ENCODE data around the gene EXOC6.
A peak's percentile ranks its signal among the peaks of the same experiment; 100 is the strongest.

Gene EXOC6

DNA sequence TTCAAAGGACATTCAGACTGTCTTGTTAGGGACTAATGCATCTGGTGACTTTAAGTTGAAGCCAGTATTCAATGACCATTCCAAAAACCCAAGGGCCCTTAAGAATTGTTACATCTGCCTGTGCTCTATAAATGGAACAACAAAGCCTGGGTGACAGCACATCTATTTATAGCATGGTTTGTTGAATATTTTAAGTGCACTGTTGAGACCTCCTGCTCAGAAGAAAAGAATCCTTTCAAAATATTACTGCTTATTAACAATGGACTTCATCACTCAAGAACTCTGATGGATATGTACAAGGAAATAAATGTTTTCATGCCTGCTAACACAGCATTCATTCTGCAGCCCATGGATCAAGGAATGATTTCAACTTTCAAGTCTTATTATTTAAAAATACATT lies 179.2 kb downstream of the EXOC6 start:
- no peak for DNase-seq

DNA sequence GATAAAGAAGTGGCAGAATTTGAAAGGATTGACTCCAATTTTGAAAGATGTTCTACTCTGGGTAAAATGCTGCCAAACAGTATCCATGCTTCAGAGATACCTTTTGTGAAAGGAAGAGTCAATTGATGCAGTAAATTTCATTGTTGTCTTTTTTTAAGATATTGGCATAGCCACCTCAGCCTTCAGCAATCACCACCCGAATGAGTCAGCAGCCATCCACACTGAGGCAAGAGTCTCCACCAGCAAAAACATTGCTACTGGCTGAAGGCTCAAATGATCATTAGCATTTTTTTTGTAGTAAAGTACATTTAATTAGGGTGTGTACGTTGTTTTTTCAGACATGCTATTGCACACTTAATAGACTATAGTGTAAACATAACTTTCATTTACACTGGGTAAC lies 180.6 kb downstream of the EXOC6 start:
- DNase-seq: peak; percentile 33

GRCh38 chr10:93030409-93030808 lies 182.1 kb downstream of the EXOC6 start:
- DNase-seq: no peak

GRCh38 chr10:93032105-93032808 lies 183.9 kb downstream of the EXOC6 start:
- DNase-seq: no peak

DNA sequence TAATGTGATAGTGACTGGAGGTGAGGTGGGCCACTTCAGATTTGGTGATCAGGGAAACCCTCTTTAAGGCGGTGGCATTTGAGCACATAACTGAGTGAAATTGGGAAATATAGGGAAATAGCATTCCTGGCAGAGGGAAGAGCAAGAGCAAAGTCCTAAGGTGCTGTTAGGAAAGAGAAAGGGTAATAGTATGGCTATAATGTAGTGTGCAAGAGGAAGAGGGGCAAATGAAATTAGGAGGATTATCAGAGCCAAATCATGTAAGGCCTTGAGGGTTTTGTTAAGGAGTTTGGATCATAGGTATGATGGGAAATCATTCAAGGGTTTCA lies 184.5 kb downstream of the EXOC6 start:
- DNase-seq: no peak

DNA sequence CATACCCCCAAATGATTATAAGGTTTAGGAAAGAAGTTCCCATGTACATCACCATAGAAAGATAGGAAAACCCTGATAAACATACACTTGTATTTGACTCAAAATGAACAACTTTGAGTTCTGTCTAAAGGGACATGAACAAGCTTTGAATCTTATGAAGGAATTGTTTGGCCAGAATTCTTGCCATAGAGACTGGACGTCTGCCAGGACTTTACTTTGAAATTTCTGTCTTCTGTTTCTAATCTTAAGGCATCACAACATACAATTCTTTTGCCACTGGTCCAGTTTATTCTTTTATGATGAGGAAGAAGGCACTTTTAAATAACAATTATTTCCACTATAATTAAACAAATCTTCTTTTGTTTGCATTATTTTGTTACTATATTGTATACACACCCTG lies 186.1 kb downstream of the EXOC6 start:
- no peak for DNase-seq

DNA sequence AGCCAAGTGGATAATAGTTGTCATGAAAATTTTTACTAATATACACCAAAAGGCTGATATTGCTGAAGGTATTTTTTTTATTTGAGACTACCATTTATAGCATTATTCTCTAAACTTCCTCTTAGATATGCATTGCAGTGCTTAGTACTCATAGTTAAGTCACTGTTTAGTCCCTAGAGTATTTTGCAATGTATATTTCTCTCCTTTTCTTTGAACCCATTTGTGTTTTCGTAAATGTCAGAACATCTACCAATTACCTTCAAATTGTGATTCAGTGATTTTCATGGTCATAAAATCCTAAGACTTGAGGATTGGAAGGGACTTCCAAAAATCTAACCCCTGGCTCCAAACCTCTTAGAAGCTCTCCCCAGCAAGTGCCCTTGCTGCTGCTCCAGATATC lies 190.8 kb downstream of the EXOC6 start:
- no peak for DNase-seq

- peak; percentile 77 for DNase-seq
Measured at GRCh38 chr10:93039721-93040120, 191.4 kb downstream of the EXOC6 start.

DNA sequence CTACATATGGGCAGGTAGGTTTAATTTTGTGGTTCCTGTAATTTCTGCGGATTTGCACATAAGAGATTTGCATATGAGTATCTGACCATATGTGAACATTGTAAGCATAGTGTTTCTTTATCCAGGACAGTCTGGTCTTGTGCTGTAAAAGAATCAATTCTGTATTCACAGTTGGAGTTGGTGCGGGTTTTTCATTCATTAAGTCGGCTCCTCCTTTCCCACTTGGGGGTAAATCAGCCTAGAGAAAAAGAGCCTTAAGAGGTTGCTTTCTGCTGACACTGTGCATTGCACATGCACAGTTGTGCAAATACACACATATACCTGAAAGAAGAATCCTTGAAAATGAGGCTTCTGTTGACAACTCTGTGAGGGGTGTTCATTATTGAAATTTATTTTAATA lies 206.2 kb downstream of the EXOC6 start:
- no peak for DNase-seq

GRCh38 chr10:93058139-93058538 lies 209.8 kb downstream of the EXOC6 start:
- no peak for DNase-seq

DNA sequence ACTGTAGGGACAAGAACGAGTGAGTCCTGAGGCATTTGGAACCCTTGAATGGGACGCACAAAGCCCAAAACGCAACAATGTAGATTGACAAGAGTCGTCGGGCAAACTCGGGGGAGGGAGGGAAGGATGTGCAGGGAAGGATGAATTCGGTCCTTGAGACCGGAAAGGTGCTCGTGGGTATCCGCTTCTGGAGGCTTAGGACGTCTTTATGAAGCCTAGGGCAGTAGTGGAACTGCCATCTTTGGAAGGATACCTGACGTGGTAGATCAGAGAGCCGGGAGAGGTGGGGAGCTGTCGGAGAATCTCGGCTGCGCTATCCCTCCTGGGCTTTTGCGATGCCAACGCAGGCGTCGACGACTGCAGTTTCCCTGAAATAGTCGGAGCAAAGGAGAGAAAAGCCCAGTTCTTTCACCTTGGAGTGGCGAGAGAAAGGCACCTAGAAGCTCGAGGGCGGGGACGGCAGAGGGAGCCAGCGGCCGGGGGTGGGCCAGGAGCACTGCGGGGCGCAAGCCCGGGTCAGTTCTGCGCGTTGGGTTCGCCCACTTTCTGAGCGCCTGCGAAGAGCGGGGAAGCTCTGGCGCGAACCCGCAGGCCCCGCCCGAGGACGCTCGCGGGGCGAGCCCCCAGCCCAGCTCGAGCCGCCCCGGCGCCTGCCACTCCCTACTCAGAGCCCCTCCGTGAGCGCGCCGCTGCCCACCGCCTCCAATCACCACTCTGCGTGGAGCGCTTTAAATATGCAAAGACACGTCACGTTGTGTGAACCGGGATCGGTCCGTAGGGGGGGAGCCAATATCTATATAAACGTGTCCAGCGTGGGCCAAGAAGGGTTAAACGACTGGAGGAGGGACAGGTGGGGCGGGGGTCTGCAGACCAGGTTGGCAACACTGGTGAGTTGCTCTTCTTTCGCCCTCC lies 211.9 kb downstream of the EXOC6 start, which contains the start of gene CYP26C1:
TSS of gene CYP26C1 (plus strand) at position 824 of the 912 bp plus-strand sequence. CDS start 466 bp downstream, outside the sequence.
- no peak for DNase-seq

GRCh38 chr10:93060887-93061593 lies 212.7 kb downstream of the EXOC6 start:
- DNase-seq: no peak

DNA sequence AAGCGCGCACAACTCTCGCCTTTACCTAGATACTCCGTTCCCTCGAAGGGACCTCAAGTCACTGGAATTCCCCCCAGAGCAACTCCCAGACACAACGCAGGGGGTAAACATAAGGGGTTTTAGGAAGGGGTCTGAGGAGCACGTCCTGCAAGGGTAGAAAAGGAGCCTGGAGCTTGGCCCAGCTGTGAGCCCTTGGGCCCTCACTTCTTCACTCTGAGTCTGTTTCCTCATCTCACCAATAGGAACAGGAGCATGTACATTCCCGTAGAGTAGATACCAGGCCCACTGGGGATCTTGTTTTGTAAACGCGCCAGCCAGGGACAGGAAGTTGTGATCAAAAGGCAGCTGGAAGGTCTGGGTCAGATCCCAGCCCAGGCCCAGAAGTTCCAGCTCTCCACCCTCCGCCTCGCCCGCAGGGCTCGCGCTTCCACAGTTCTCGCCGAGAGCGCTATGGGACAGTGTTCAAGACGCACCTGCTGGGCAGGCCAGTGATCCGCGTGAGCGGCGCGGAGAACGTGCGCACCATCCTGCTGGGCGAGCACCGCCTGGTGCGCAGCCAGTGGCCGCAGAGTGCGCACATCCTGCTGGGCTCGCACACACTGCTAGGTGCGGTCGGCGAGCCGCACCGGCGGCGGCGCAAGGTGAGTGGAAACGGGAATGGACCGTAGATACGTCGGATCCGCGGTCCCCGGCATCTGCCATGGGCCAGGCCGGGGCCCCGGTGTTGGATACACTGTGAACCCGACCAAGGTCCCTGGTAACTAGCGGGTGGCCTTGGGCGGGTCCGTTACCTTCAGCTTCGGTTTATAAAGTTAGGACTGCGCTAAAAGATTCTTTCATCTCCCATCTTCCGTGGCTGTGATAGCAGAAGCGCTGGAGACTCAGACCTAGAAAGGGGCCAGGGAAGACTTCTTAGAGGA lies 213.5 kb downstream of the EXOC6 start:
- peak; percentile 63 for DNase-seq

- DNase-seq: peak; percentile 83
Measured at GRCh38 chr10:93062514-93063143, 214.3 kb downstream of the EXOC6 start.

DNA sequence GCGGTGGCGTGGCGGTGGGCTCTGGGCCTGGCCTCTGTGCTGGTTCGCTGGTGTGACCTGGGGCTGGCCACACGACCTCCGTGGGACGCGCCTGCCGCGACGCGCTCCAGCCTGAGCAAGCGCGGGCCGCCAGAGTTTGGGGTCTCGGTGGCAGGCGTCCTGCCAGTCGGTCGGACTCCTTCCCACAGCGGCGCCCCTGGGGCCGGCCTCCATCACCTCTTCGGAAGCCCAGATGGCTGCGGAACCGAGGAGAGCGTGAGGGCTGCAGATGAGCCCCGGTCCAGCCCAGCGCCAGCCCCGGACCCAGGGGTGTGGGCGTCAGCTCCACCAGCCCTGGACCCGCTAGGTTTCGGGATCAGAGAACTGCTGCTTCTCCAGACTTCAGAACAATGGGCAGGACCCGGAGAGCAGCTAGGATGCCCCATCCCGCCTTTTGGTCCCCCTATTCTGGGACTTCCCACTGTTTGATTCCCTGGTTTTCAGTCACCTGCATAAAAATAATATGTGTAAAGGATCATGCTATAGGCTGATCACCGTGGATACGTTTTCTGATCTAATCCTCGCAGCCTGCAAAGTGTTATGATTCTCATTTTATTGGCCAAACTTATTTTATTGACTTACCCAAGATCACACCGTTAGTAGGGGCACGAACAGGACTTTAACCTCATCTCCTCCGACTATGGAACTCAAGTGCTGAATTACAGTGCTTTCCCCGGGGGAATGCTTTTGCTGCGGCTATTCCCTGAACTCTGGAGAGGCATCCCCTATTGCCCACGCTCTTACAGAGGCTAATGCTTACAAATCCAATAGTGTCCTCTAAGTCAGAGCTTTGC lies 215.0 kb downstream of the EXOC6 start:
- no peak for DNase-seq

GRCh38 chr10:93063977-93064660 lies 215.8 kb downstream of the EXOC6 start:
- no peak for DNase-seq

GRCh38 chr10:93064874-93065660 lies 216.7 kb downstream of the EXOC6 start:
- no peak for DNase-seq

GRCh38 chr10:93065675-93066543 lies 217.6 kb downstream of the EXOC6 start:
- DNase-seq: no peak

- DNase-seq: no peak
Measured at GRCh38 chr10:93066544-93066913, 218.2 kb downstream of the EXOC6 start.
